ENCODE data around the gene CCDC85C. TPM values are rescaled to one million over a fixed set of nuclear protein-coding genes. Genes with fewer than 3 reads are reported as not detected.

CCDC85C gene
- 8.1 TPM for total RNA-seq

DNA sequence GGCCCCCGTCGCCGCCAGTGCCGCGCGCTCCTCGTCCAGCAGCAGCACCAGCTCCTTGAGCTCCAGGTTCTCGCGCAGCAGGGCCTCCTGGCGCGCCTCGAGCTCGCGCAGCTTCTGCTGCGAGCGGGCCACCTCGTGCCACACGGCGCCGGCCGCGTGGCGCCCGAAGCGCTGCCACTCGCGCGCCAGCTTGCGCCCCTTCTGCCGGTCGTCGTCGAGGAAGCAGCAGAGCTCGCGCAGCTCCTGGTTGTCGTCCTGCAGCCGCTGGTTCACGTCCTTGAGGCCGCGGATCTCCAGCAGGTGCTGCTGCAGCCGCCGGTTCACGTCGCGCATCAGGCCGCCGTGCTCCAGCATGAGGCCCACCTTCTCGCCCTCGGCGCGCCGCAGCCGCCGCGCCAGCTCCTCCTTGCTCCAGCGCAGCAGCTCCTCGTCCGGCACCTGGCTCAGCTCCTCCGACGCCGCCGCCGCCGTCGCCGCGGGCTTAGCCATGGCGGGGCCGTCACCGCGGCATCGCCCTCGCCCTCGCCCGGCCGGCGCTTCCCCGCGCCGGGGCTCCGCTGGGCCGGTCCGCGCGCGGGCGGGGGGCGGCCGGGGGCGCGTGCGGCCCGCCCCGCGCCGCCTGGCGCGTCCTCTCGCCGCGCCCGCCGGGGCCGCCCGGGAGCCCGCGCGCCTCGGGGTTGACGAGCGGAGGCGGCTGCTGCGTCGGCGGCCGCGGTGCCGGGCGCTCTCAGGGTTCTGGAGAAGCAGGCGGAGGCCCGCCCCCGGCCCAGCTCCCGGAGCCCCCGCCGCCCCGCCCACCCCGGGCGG is at the start of gene CCDC85C:
CCDC85C (minus strand) TSS at position 737 of the 807 bp plus-strand sequence; CDS start at position 489, 248 bp downstream.

DNA sequence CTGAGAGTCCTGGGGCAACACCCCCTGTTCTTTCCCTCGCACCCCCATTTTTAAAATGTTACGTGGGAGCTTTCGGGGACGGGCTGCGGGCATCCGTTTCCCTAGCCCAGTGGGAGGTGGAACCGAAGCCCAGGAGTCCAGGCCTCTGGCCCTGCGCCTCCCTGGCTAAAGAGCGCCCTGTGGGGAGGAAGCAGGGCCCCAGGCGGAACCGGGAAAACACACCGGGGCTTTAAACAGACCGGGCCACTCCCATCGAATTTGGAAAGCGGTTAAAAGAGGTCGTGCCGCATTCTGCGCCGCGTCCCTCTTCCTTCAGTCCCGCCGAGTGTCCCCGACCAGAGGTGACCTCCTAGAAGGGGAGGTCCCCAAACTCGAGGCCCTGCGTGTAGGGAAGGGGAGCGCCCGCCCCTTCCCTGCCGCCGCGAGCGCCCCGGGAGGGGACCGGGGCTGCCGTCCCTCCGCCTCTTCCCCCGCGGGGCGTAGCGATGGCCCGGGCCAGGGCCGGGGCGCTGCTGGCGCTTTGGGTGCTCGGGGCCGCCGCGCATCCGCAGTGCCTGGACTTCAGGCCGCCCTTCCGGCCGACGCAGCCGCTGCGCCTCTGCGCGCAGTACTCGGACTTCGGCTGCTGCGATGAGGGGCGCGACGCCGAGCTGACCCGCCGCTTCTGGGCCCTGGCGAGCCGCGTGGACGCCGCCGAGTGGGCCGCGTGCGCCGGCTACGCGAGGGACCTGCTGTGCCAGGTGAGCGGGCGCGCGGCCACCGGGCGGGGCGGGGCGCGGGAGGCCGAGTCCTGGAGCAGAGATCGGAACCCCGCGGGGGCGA is 40.9 kb upstream of the CCDC85C start, which contains the start of gene HHIPL1:
HHIPL1 (plus strand) TSS at position 407 of the 822 bp plus-strand sequence; CDS start at position 486, 79 bp downstream.

DNA sequence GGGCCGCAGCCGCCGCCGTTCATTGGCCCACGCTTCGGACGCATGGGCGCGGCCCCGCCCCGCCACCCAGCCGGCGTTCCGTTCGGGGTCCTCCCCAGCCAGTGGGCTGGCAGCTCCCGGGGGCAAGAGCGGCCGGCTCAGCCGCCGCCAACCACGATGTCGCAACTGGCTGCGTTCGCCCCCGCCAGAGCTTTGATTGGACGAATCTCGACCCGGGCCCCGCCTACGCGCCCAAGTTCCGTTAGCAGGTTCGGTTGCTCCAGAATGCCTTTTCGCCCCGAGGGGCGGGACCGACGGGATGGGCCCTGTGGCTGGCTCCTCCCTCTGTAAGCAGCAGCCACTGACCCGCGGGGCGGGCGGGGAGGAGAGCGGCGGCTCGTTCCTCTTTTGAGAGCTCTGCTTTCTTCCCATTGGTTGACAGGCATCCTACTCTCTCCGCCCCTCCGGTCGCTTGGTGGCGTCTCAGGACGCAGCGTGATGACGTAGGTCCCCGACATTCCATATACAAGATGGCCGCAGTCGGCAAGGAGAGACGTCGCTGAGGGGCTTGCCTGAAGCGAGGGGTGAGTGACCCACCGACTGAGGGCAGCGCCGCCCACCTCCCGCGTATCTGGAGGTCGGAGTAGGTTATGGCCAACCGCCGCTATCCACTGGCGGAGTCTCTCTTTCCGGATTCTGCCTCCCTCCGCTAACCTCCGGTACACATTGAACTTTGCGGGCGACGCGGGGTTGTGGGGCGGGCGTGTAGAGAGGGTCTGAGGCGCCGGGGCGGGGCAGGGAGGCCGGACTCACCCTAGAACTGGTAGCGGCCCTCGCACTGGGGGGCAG is 122.9 kb downstream of the CCDC85C start, which contains the start of gene CCNK:
CCNK (plus strand) TSS at position 493 of the 828 bp plus-strand sequence. CDS start 11,269 bp downstream, outside the sequence.

DNA sequence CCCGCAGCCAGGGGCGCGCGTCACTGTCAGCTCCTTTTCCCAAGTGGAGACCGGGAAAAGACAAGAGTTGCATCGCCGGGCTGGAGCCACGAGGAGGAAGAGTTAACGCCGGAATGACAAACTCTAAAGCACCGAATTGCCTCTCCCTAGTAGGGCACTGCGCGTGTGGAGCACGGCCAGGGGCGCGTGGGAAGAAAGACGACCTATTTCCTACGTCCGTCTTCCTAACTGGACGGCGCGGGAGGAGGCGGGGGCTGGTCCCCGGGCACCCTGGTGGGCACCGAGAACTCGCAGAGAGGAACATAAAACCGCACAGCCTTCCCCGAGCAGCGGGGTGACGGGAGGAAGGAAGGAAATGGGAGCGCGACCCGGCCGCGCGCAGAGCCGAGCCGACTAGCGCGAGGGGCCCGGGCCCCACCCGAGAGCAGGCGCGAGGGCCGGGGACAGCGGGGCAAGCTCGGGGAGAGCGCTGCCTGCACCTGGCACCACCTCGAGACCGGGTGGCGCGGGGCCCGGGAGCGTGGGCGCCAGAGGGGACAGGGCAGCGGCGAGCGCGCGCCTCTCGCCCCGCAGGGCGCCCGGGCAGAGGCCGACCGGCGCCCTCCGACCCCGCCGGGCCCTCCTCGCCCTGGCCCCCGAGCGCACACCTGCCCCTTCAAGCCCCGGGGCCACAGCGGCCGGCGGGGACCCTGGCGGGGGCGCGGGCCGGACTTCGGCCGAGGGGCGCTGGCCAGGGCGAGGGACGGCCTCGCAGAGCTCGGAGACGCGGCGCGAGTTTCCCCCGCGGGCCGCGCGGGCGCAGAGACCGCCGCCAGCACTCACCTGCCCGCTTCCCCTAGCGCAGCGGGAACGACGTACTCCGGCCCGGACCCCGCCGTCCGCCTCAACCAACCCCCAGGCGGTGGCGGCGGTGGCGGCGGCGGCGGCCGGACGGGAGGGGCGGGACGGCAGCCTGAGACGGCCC is 123.8 kb downstream of the CCDC85C start, which contains the start of gene SETD3:
SETD3 (minus strand) TSS at position 954 of the 964 bp plus-strand sequence. CDS start 15,054 bp downstream, outside the sequence.

Small RNA genes lying within 50 kb of the gene (small RNA-seq; reads per million reads assigned to genes)
- gene RF00019 (ENCODE audit: low replicate concordance): not detected

Other genes starting within 250 kb of the CCDC85C start
- 57.3 TPM for gene SETD3, start 123.3 kb downstream of the CCDC85C start, total RNA-seq
- 39.4 TPM for gene CCNK, start 122.8 kb downstream of the CCDC85C start, total RNA-seq
- 9.4 TPM for gene HHIPL1, start 40.9 kb upstream of the CCDC85C start, total RNA-seq
- gene CYP46A1, start 80.1 kb upstream of the CCDC85C start, total RNA-seq: 5.3 TPM
- gene EML1, start 189.2 kb upstream of the CCDC85C start, total RNA-seq: 200 TPM

All from parietal lobe (tissue), 2 donors.